NCI-H526 (cell line): ENCODE results near the gene EPG5.
"Not testable (repeated sequence)": the region's sequence is repeated elsewhere in the genome, so short reads cannot be mapped to it uniquely, and the experiment has no call there.

Experiments used
- DNase-seq, 2 experiments: peaks; one replicate each; lab custom pipeline; 2025; lab: John Stamatoyannopoulos, UW

EPG5 gene

DNA sequence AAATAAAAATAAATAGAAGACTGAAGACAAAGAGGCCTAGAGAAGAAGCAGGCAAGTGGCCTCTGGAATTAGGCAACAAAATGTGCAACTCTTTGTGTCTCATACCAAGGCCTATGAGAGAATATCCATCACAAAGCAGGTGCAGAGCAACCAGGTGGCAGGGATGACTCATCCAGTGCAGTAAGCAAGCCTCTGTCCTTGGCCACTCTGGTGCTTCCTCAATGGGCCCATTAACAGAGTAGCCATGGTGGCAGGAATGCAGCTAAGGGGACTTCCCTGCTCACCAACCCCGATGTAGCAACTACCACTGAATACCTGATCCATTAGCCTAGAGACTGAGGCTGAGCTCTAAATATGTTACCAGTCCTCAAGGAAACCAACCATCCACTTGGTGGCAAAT, 11.0 kb upstream of the EPG5 start:
- DNase-seq: no peak

DNA sequence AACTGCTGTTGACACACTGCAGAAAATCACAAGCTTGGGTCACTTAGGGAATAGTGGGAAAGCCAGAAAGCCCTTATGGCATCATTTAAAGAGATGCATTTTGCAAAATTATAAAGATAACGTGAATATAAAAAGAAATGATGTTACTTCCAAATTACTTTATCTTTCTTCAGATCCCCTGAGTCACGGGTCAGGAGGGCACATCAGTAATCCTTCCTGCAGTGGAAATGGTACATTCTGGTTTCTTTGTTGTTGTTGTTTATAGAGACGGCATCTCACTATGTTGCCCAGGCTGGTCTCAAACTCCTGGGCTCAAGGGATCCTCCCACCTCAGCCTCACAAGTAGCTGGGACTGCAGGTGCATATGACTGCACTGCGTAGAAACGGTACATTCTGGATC, 9.8 kb upstream of the EPG5 start:
- no peak for DNase-seq

- DNase-seq: no peak
Measured at GRCh38 chr18:45976566-45976965, 9.4 kb upstream of the EPG5 start.

DNA sequence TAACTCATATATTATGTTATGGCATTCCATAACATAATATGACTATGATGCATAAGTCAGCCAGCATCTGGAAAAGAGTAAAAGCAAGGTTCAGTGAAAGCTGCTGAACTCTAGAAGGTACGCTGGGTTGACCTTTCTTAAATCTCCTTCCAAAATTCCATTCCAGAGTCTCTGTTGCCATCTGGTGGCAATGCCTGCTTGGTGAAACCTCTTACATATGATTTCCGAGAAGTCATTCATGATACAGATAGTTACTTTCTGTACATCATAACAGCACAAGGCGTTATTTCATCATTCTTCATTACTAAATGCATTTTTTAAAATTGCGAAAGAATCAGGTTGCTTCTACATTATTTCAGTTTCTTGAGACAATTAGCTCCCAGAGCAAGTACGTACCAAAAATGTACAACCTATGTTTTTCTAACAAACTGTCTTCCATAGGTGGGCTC, 7.0 kb upstream of the EPG5 start:
- DNase-seq: peak; percentile 55 to 60

GRCh38 chr18:45964913-45965312, 2.2 kb downstream of the EPG5 start:
- DNase-seq: not testable (repeated sequence)

GRCh38 chr18:45962866-45963265, 4.3 kb downstream of the EPG5 start:
- no peak for DNase-seq

- no peak for DNase-seq
Measured at GRCh38 chr18:45962461-45962860, 4.7 kb downstream of the EPG5 start.

DNA sequence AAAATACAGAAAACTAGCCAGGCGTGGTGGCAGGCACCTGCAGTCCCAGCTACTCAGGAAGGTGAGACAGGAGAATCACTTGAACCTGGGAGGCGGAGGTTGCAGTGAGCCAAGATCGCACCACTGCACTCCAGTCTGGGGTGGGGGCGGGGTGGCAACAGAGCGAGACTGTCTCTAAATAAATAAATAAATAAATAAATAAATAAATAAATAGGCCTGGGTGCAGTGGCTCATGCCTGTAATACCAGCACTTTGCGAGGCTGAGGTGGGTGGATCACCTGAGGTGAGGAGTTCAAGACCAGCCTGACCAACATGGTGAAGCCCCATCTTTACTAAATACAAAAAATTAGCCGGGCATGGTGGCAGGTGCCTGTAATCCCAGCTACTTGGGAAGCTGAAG, 7.6 kb downstream of the EPG5 start:
- not testable (repeated sequence) for DNase-seq

- DNase-seq: no peak
Measured at GRCh38 chr18:45958730-45959129, 8.4 kb downstream of the EPG5 start.

GRCh38 chr18:45958027-45958426, 9.1 kb downstream of the EPG5 start:
- no peak for DNase-seq

- DNase-seq: no peak
Measured at GRCh38 chr18:45957100-45957499, 10.0 kb downstream of the EPG5 start.

- no peak for DNase-seq
Measured at GRCh38 chr18:45954070-45954934, 12.8 kb downstream of the EPG5 start.

- no peak for DNase-seq
Measured at GRCh38 chr18:45951016-45951714, 16.0 kb downstream of the EPG5 start.

DNA sequence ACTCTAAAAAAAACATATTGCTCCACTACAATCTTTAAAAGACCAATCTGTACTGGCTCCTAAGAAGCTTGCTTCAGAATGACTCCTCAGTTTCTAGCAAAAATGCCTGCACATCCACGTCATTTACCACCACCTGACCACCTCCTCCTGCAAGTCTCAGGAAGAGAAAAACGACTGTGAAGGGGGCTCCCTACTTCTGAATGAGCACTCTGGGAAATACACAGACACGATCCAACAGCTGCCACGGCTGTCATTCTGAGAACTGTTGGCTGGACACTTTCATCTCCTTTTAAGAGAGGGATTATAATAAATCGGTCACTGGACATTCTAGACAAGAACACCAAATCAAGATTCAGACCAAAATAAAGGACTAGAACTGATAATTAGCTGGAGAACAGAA, 21.5 kb downstream of the EPG5 start:
- no peak for DNase-seq

GRCh38 chr18:45940724-45941123, 26.4 kb downstream of the EPG5 start:
- DNase-seq: no peak

- no peak for DNase-seq
Measured at GRCh38 chr18:45939236-45939635, 27.9 kb downstream of the EPG5 start.

- no peak for DNase-seq
Measured at GRCh38 chr18:45938488-45938935, 28.6 kb downstream of the EPG5 start.

- DNase-seq: no peak
Measured at GRCh38 chr18:45935591-45936335, 31.4 kb downstream of the EPG5 start.

DNA sequence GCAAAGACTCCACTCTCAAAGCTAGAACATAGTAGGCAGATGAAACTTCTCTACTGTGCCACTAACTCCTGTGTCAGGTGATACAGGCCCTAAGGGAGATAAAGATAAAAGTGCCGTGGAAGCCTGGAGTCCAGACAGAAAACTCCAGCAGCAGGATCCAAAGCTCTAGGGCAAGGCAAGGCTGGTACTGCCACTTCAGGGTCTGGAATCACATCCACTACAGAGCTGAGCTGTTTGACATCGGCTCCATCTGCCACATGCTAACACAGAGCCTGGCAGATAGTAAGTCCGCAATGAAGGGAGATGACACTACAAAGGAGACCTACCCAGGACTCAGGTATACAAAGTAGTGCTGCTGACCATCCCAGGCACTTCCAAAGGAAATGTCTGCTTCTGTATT, 34.4 kb downstream of the EPG5 start:
- DNase-seq: no peak

- DNase-seq: no peak
Measured at GRCh38 chr18:45930963-45931362, 36.2 kb downstream of the EPG5 start.

GRCh38 chr18:45926691-45927090, 40.4 kb downstream of the EPG5 start:
- no peak for DNase-seq

DNA sequence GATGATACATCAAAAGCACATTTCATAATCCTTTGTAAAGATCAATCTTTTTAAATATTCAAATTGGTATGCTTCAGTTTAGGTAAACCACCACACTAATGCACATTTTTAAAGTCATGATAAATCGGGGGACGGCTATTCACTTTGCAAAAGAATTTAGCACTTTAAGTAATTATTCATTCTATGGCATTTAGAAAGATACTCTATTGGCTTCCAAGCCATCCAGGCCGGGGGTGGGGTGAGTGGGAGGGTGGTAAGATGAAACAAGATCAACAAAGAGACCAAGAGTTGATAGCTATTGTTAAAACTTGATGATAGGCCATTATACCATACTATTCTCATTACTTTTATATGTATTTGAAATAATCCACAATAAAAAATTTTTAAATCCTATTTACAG, 41.0 kb downstream of the EPG5 start:
- DNase-seq: no peak

GRCh38 chr18:45923138-45923537, 44.0 kb downstream of the EPG5 start:
- no peak for DNase-seq
